HK-2 (cell line): ENCODE measurements around the gene CSTPP1.
"Not testable (repeated sequence)": the region's sequence is repeated elsewhere in the genome, so short reads cannot be mapped to it uniquely, and the experiment has no call there.

Source experiments
- DNase-seq: peaks from one replicate; pipeline ENCODE4 v3.0.0-alpha.2; 2018; ENCODE audit not compliant: unreplicated experiment

CSTPP1 gene

DNA sequence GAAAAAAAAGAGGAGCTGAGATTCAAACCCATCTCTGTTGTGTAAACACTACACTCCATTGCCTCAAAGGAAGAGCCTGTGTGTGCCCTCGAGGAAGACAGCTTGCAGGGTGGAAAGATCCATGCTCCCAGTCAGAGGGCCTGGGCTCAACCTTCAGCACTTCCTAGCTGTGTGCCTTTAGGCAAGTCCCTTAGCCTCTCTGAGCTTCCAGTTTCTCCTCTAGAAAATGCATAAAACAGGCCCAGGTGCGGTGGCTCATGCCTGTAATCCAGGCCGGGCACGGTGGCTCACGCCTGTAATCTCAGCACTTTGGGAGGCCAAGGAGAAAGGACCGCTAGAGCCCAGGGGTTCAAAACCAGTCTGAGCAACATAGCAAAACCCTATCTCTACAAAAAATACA, 244.7 kb downstream of the CSTPP1 start:
- DNase-seq = no peak

DNA sequence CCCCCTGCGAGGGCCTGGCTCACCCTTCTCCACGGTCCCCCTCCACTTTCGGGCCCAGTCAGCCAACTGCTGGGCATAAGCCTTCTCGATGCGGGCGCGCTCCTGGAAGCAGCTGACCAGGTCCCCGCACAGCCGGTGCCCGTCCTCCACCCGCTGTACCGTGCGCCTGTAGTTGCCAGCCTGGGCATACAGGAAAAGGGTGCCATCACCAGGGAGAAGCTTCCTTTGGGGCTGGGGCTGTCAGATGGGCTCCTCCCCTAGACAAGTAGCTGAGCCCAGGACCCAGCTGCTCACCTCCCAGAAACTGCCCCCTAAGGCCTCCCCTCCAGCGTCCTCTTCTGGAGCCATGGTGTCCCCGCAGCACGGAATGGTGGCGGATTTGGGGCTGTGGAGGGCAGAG, 245.8 kb downstream of the CSTPP1 start:
- no peak for DNase-seq

DNA sequence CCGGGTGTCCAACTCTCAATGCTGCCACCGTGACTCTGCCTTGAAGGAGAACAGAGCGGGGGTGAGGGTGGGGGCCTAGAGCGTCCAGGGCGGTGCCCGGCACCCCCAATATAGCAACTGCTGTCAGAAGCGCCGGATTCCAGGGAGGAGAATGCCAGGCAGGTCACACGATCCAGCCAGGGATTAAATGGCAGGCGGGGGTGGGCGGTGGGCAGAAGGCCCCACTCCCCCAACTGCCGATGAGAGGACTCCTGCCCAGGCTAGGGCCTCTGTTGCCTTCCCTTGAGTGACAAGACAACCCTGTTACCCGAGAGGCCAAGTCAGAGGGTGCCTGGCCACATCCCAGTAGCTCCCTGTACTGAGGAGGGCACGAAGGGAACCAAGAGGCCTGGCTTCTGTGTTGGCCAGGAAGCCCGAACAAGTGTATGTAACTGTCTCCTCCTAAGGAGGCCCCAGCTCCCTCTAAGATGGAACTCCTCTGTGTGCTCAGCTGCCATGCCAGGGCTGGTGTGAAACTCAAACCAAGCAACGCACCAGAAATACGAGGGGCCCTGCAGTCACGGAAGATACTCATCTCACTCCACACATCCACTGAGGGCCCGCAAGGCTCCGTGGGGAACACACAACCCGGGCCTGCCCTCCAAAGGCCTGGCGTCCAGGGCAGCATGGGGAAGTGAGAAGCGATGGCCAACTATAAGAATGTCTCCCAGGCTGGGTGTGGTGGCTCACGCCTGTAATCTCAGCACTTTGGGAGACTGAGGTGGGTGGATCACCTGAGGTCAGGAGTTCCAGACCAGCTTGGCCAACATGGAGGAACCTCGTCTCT, 246.7 kb downstream of the CSTPP1 start:
- no peak for DNase-seq

DNA sequence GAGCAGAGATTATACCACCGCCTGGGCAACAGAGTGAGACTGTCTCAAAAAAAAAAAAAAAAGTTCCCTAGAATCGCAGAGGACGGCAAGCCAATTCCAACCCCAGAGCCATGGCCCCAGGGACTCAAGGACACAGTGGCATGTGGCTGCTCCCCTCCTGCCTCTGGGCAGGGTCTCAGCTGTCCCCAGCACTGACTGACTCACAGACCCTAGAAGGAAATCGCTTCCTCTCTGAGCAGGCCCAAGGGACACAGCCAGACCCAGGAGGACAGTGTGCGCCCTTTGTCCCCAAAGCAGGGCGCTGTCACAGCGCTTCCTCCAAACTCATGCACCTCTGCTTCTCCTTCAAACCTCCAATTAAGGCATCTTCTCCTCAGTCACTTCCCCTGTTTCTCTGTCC, 247.4 kb downstream of the CSTPP1 start:
- DNase-seq = no peak

DNA sequence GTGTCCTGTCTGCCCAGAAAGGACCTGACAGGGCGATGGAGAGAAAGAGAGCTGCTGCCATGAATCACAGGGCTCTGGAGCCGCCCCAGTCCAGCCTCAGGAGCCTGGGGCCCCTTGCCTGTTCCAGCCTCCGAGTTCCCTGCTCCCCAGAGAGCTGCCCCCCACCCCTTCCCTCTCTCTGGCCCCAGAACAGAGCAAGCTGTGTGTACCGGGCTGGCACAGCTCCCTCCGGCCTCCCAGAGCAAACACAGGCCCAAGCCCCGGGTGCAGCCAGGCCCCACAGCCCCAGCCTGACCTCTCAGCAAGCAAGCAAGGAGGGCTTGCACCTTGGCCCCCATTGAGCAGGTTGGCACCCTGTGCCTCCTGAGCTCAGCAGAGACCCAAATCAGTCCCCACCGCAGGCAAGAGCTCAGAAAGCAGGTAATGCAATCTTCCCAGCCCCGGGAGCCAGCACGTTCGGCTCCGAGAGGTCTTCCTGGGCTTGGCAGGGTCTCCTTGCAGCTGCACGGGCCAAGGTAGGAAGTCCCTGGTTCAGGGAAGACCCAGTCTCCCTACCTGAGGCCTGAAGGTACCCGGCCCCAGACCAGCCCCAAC, 248.2 kb downstream of the CSTPP1 start:
- no peak for DNase-seq

DNA sequence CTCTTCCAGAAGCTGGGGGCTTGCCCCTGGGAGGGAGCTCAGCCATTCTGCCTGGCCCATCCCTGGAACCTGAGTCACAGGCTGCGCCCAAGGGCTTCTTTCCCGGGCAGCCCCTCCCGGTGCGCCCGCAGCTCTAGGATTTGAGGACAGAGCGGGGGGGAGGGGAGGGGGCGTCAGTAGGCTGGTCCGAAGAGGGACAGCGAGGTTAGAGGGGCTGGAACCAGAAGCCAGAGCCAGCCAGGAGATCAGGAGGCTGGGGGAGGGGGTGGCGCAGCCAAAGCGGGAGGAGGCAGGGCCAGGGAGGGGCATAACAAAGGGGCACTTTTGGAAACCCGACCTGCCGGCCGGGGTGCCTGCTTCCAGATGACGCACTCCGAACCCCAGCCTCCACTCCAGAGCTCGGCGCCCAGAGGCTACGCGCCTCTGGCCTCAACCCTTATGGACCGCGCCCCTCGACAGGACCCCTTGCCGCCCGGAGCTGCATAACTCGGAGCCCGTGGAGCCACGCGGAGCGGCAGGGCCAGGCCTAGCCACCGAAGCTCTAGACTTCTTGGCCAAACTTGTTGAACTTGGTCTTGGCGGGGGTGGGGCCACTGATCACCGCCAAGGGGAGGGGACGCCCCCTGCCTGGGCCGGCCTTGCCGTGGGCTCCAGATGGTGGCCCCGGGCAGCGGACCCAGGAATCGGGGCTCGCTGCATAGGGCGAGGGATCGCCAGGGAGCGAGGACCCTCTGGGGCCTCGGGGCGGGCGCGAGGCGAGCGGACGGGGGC, 248.9 kb downstream of the CSTPP1 start:
- peak; percentile 40 for DNase-seq

DNA sequence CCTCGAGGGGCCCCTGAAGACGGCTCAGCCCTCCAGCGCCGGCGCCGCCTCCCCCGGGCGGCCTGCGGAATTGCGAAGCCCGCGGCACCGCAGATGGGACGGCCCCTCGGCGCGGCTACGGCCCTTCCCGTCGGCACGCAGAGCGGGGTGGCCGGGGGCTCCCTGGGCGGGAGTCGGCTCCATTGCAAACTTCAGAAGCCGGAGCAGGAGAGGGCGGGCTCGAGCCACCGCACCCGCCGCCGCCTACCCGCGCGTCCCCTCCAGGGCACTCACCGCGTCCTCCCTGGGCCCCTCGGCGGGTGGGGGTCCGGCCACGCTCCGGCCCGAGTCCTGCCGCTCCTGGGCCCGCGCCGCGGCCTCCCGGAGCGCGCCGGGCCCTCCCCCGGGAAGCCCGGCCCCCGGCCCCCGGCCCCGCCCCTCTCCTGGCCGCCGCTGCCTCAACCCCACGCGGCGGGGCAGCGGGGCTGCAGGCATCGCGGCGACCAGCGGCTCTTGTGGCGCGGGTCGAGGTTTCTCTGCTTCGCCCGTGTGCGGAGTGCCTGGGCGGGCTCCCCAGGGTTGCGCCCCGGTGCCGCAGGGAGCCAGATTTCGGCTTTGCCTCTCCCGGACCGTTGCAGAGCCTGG, 249.6 kb downstream of the CSTPP1 start, which contains the start of gene PACSIN3:
PACSIN3 (minus strand) TSS at position 359 of the 624 bp plus-strand sequence. CDS start 3,707 bp downstream, outside the sequence.
- DNase-seq = peak; percentile 48

DNA sequence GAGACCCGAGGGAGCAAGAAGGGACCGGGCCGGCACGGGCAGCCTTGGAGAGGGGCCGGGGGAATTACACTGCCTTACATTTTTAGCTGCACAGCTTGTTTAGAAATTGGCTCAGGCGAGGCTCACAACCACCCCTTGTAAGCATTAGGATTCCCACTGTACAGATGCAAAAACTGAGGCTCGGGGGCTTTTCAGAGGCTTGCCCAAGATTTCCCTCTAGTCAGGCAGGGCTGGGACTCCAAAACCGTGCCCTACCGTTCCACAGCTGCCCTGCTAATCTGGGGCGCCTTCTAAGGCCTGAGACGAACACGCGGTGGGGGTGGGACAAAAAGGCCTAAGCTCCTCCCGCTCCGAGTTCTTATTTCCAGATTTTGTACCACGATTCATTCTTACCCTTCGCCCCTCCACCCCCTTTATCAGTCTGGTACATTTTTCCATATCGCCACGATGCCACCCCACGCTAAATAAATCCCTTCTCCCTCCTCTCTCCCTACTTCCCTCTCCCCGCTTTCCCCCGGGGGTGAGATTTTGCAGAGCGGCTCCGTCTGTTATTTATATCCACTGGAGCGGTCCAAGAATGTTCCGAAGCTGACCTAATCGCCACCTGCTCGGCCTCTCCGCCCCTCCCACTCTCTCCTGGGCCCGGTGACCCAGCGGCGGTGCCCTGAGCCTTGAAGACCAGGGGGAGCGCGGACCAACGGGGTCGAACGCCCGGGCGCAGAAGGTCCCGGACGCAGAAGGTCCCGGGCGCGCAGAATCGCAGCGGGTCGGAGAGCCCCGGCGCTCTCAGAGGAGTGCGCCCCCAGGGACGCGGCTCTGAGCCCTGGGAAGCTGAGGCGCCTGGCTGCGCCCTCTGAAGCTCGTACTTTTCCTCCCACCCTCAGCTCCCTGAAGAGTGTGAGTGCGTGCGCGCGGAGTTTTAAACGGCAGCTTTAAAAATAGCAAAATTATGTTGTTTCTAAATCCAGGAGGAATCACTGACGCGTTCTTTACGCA, 250.4 kb downstream of the CSTPP1 start:
- peak; percentile 22 for DNase-seq

DNA sequence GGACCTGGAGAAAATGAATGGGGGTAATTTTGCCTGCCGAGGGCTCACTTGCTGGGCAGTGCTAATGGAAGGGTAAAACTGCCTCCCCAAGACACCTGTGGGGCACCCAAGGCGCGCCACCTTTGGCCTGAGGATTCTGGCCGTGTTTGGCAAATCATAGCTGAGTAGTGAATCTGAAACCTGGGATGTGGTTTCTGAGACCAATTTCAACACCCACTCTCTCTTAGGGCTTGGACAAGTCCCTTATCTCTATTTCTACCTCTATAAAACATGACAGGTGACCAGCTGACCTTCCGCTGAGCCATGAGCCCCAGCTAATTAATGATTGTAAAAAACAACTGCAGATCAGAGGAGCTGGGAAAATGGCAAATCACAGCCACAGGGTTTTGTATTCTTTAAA, 251.2 kb downstream of the CSTPP1 start:
- no peak for DNase-seq

DNA sequence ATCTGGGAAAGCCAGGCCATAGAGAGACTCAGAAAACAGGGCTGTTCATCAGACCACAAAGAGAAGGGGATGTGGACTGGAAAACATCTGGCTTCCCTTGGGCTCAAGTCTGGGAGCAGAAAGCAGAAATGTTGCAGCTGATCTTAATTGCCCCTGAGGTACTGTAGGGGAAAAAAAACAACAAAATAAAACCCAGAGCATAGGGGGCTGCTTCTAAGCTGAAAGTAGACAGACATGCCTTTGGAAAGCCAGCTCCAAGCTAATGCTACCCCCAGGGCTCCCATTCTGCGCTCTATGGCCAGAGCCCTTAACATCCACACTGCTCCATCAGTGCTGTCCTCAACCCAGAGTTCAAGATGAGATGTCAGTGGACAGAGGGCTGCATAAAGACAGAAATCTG, 251.7 kb downstream of the CSTPP1 start:
- no peak for DNase-seq

DNA sequence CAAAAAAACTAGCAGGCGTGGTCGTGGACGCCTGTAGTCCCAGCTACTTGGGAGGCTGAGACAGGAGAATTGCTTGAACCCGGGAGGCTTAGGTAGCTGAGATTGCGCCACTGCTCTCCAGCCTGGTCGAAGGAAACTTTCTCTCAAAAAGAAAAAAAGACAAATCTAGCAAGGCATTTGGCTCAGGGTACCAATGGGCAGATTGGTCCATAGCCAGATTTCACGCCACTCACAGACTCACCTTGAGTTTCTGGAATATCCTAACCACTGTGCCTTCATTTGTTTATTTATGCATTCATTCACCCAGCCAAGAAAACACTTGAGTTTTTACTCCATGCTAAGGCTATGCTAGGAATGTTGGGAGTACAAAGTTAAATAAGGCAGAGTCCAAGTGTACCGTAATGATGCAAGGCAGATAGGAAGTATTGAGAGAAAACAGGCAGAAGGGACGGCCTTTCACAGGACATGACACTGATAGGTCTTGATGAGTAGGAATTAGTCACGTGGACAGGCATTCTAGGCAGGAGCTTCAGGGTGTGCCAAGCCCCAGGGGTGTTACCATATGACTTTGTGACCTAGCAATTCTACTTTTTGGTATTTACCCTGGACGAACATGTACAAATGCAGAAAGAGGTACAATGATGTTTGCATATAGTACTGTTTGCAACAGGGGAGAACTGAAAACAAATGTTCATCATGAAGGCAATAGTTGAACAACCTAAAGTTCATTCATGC, 252.7 kb downstream of the CSTPP1 start:
- DNase-seq = no peak

DNA sequence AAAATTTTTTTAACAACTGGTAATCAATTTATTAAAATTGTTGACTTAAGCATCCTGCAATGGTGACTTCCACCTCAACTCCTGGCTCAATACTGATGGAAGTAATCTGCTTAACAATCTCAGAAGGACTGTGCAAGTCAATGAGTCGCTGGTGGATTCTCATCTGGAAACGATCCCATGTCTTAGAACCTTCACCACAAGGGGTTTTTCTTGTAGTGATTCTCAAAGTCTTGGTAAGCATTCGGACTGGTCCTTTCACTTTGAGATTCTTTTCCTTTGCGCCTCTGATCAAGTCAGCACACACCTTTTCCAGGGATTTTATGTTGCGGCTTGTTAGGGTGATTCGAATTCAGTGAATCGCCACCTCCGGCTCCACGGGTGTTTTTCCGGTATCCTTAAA, 254.6 kb downstream of the CSTPP1 start:
- DNase-seq = not testable (repeated sequence)

DNA sequence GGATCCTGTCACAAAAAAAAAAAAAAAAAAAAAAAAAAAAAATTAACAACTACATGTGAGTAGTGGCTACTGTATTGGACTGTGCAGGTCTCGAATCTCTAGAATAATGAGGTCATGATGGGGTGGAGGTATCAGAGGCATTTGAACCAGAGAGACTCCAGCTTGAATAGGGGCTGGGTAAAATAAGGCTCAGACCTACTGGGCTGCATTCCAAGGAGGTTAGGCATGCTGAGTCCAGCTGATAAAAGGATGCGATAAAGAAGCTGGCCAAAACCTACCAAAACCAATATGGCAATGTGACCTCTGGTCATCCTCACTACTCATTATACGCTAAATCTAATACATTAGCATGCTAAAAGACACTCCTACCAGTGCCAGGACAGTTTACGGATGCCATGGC, 255.6 kb downstream of the CSTPP1 start:
- no peak for DNase-seq

DNA sequence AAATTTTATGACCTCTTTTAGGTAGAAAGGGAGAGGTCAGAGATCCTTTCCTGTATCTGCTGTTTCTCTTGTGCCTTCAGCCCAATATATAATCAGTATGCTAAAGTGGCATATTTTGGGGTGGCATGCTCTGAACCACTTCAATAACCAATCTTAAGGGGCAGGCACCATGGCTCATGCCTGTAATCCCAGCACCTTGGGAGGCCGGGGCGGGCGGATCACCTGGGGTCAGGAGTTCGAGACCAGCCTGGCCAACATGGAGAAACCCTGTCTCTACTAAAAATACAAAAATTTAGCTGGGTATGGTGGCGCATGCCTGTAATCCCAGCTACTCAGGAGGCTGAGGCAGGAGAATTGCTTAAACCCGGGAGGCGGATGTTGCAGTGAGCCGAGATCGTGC, 261.6 kb downstream of the CSTPP1 start:
- not testable (repeated sequence) for DNase-seq

DNA sequence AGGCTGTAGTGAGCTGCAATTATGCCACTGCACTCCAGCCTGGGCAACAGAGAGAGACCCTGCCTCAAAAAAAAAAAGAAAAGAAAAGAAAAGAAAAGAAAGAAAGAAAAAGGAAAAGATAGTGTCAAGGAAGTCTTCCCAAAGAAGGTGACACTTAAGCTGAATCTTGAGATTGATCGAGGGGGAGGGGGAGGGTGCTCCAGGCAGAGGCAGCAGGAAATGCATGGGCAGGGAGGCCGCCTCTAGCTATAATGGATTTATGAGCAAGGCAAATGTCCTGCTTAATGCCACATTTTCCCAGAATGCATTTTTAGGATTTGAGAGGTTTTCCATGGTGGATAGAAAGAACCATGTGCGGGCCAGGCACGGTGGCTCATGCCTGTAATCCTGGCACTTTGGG, 264.5 kb downstream of the CSTPP1 start:
- DNase-seq = no peak

DNA sequence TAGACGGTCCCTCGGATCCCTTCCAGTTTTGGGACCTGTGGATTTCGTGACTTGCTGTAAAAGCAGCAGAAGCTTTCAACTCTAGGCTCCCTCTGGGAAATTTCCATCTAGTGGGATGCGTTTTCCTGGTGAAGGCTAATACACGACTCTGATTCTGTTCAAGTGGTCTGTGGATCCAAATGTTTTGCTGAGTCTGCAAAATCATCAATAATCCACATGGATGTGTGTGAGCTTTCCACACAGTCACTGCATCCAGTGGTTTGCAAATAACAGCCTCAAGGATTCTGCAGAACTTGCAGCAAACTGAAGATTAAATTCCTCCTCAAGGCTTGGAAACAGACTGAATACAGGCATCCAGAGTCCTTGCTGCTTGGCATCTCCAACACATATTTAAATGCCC, 266.0 kb downstream of the CSTPP1 start:
- no peak for DNase-seq

DNA sequence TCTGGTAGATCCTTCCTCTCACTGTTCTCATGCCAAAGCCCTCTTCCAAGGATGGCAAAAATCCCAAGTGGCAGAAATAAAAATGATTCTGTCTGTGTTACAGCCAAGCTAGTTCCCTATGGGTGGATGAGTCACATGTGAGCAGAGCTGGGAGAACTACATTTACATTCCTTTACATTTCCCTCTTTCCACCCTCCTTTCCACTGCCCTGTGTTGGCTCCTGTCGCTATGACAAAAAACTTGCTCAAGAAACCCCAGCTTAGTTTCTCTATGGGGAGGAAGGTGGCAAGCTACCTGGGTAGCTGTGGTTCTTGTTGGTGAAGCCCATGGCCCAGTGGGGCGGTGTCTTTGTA, 268.1 kb downstream of the CSTPP1 start:
- no peak for DNase-seq

DNA sequence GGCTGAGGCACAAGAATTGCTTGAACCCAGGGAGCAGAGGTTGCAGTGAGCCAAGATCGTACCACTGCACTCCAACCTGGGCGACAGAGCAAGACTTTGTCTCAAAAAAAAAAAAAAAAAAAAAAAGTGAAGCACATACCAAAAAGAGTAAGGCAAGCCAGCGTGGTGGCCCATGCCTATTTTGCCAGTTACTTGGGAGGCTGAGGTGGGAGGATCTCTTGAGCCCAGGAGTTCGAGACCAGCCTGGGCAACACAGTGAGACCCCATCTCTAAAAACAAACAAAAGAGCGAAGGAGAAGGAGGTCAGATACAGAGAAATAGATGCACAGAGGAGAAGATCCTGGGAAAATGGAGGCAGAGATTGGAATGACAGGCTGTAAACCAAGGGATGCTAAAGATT, 270.0 kb downstream of the CSTPP1 start:
- not testable (repeated sequence) for DNase-seq

DNA sequence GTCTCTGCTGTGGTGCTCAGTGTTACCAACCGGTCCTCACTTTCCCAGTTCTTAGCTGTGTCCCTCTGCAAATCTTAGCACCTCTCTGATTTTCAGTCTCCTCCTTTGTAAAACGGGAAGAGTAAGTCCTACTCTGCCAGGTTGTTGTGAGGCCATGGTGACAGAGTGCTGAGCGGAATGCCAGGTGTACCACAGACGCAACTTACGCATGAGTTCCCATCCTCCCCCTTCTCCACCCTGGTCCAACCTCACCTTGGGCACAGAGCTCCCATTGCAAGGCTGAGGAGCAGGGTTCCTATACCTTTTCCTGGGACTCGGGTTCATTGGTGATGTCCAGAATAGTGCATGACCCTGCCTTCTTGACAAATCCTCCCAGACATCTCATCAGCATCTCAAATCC, 270.9 kb downstream of the CSTPP1 start:
- DNase-seq = no peak

DNA sequence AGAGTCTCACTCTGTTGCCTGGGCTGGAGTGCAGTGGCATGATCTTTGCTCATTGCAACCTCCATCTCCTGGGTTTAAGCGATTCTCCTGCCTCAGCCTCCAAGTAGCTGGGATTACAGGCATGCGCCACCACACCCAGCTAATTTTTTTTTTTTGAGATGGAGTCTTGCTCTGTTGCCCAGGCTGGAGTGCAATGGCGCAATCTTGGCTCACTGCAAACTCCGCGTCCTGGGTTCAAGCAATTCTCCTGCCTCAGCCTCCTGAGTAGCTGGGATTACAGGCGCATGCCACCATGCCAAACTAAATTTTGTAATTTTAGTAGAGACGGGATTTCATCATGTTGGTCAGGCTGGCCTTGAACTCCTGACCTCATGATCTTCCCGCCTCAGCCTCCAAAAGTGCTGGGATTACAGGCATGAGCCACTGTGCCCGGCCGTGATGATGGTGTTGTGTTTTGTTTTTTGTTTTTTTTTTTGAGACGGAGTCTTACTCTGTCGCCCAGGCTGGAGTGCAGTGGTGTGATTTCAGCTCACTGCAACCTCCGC, 271.5 kb downstream of the CSTPP1 start:
- DNase-seq = not testable (repeated sequence)
